GM21723 (cell line): ENCODE results near the gene RADIL.

ENCODE experiments used
- ATAC-seq: cut with Tn5 transposase; IDR thresholded peaks from one replicate; pipeline ENCODE4 v1.9.1; 2021; ENCODE audit warnings: mild to moderate bottlenecking, moderate library complexity; ENCODE audit not compliant: unreplicated experiment

RADIL gene

GRCh38 chr7:4884164-4884563 lies 648 bp upstream of the RADIL start:
- no peak for ATAC-seq

- ATAC-seq, result no peak
Measured at GRCh38 chr7:4883033-4883371, 514 bp downstream of the RADIL start.

- no peak for ATAC-seq
Measured at GRCh38 chr7:4882169-4883032, 1.1 kb downstream of the RADIL start.

GRCh38 chr7:4880218-4880617 lies 3.3 kb downstream of the RADIL start:
- no peak for ATAC-seq

- ATAC-seq, result no peak
Measured at GRCh38 chr7:4879396-4880081, 4.0 kb downstream of the RADIL start.

- no peak for ATAC-seq
Measured at GRCh38 chr7:4878336-4879335, 4.9 kb downstream of the RADIL start.

GRCh38 chr7:4876586-4876985 lies 6.9 kb downstream of the RADIL start:
- no peak for ATAC-seq

GRCh38 chr7:4875391-4875790 lies 8.1 kb downstream of the RADIL start:
- no peak for ATAC-seq

- ATAC-seq, result no peak
Measured at GRCh38 chr7:4873071-4873944, 10.2 kb downstream of the RADIL start.

GRCh38 chr7:4871930-4872675 lies 11.4 kb downstream of the RADIL start:
- no peak for ATAC-seq

- ATAC-seq, result no peak
Measured at GRCh38 chr7:4871056-4871680, 12.3 kb downstream of the RADIL start.

- no peak for ATAC-seq
Measured at GRCh38 chr7:4868493-4868892, 15.0 kb downstream of the RADIL start.

GRCh38 chr7:4866528-4867496 lies 16.7 kb downstream of the RADIL start:
- no peak for ATAC-seq

- ATAC-seq, result no peak
Measured at GRCh38 chr7:4862156-4862555, 21.4 kb downstream of the RADIL start.

GRCh38 chr7:4861673-4862072 lies 21.8 kb downstream of the RADIL start, which contains the start of gene PAPOLB:
Gene PAPOLB, minus strand, starts transcription at chr7:4862030. Its CDS starts 220 bp downstream, at chr7:4861810.
- ATAC-seq, result no peak

GRCh38 chr7:4861227-4861626 lies 22.3 kb downstream of the RADIL start:
- ATAC-seq, result no peak

GRCh38 chr7:4857189-4857588 lies 26.3 kb downstream of the RADIL start:
- ATAC-seq, result no peak
